ENCODE results near the gene KLHL35.
"Not testable (repeated sequence)": the region's sequence is repeated elsewhere in the genome, so short reads cannot be mapped to it uniquely, and the experiment has no call there.

The KLHL35 gene

GRCh38 chr11:75387736-75388294 lies 45.2 kb downstream of the KLHL35 start:
- DNase-seq, result no peak

- DNase-seq, result no peak
Measured at GRCh38 chr11:75386942-75387630, 45.9 kb downstream of the KLHL35 start.

- DNase-seq, result peak; percentile 79
Measured at GRCh38 chr11:75384438-75385080, 48.4 kb downstream of the KLHL35 start.

- DNase-seq, result no peak
Measured at GRCh38 chr11:75383246-75383645, 49.8 kb downstream of the KLHL35 start.

- no peak for DNase-seq
Measured at GRCh38 chr11:75380716-75381420, 52.1 kb downstream of the KLHL35 start.

GRCh38 chr11:75380245-75380644 lies 52.8 kb downstream of the KLHL35 start:
- DNase-seq, result no peak

GRCh38 chr11:75378776-75379175 lies 54.2 kb downstream of the KLHL35 start:
- DNase-seq, result not testable (repeated sequence)

GRCh38 chr11:75376175-75376574 lies 56.8 kb downstream of the KLHL35 start:
- no peak for DNase-seq

- DNase-seq, result no peak
Measured at GRCh38 chr11:75375626-75376025, 57.4 kb downstream of the KLHL35 start.

GRCh38 chr11:75374646-75375045 lies 58.4 kb downstream of the KLHL35 start:
- no peak for DNase-seq

GRCh38 chr11:75373201-75373600 lies 59.8 kb downstream of the KLHL35 start:
- no peak for DNase-seq
